C4-2B (cell line): ENCODE measurements around the gene FGF12.

Experiments
- ZFX ChIP-seq: fragments of 450-650 bp; IDR thresholded peaks from 2 replicates; pipeline ENCODE4 v1.6.1; 2017
- TF ChIP-seq, protein P1 (sequence below): fragments of 450-650 bp; conservative IDR thresholded peaks from 2 replicates; pipeline ENCODE4 v1.5.1; 2017; ENCODE audit warnings: mild to moderate bottlenecking

DNA sequence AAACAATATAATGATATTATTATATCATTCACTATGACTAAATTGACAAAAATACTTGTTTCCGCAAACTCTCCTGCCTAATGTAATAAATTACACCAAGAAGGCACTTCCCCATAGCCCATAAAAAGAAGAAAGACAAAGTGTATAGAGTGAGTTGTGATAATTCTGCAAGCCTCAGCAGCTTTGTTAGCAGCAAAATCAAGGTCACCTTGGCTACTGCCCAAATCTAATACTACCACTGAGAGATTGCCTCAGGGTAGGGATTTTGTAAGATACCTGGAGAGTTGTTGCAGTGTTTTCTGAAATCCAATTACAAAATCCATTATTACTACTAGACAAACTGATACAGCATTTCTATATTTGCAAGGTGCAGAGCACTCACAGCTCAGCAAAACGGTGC is 503.5 kb downstream of the FGF12 start:
- TF ChIP-seq, protein P1, sequence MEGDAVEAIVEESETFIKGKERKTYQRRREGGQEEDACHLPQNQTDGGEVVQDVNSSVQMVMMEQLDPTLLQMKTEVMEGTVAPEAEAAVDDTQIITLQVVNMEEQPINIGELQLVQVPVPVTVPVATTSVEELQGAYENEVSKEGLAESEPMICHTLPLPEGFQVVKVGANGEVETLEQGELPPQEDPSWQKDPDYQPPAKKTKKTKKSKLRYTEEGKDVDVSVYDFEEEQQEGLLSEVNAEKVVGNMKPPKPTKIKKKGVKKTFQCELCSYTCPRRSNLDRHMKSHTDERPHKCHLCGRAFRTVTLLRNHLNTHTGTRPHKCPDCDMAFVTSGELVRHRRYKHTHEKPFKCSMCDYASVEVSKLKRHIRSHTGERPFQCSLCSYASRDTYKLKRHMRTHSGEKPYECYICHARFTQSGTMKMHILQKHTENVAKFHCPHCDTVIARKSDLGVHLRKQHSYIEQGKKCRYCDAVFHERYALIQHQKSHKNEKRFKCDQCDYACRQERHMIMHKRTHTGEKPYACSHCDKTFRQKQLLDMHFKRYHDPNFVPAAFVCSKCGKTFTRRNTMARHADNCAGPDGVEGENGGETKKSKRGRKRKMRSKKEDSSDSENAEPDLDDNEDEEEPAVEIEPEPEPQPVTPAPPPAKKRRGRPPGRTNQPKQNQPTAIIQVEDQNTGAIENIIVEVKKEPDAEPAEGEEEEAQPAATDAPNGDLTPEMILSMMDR: no peak
- no peak for TF ChIP-seq ZFX
